ENCODE results near the gene PTPRR. TPM values are rescaled to one million over a fixed set of nuclear protein-coding genes. Genes with fewer than 3 reads are reported as not detected.

Gene PTPRR
- total and polyA plus RNA-seq, 2 donors (not counting 3 experiments of a cell fraction or from before 2014, with no cell fraction given) = 0.46 to 1.1 TPM

GRCh38 chr12:70763666-70764065 lies 156.9 kb downstream of the PTPRR start:
- Histone ChIP-seq H3K9ac (replicated peaks; ENCODE audit: extremely low read depth, insufficient read depth, low read length) (no peak overlapping the region), H2AFZ (ENCODE audit: low read depth, low read length) (no peak overlapping the region), H3K4me2 (ENCODE audit: insufficient read depth, low read length) (no peak overlapping the region), H3K79me2 (ENCODE audit: control insufficient read depth, insufficient read depth, low read length) (no peaks in the 10 kb centered on the region), H3K9me1 (replicated peaks; ENCODE audit: control insufficient read depth, extremely low read depth, insufficient read depth, low read length) (no peaks in the 10 kb centered on the region), H4K20me1 (replicated peaks; ENCODE audit: control insufficient read depth, extremely low read depth, insufficient read depth, low read length) (no peaks in the 10 kb centered on the region), H3K9me3 (replicated peaks; ENCODE audit: control insufficient read depth, insufficient read depth, low read length) (no peaks in the 10 kb centered on the region), H3K27ac (ENCODE audit: insufficient read depth, low read depth, low read length) (no peak overlapping the region), H3K27me3 (ENCODE audit: control insufficient read depth in 2 of 2, insufficient read depth in 2 of 2, low read length in 2 of 2) (no peaks in the 10 kb centered on the region), H3K4me1 (ENCODE audit: control insufficient read depth, extremely low read depth, insufficient read depth, low read length) (no peaks in the 10 kb centered on the region), H3K4me3 (replicated peaks in 1 of 3; ENCODE audit: insufficient read depth in 1 of 3, low read depth in 1 of 3, low read length in 3 of 3) (no peak overlapping the region), H3K36me3 (ENCODE audit: control insufficient read depth in 2 of 2, extremely low read depth in 1 of 2, insufficient read depth in 2 of 2, low read length in 2 of 2) (no peaks in the 10 kb centered on the region)
- dilution Hi-C loops (cut with MboI; ENCODE audit: extremely low pct_ligation_motif_present, low sequenced_read_pairs) (no loop called here), intact Hi-C loops (cut with micrococcal nuclease) (no loop called here)
- CTCF ChIA-PET = interaction anchor here (1.7 kb wide), 1 partner anchor 30 kb away, joined by 5 read pairs; no protein-coding TSS in a partner anchor
- BruUV-seq (replicated peaks) = no TSS peak
- POLR2A ChIA-PET = no interaction called here
- DNase-seq (ENCODE audit: low read depth, low spot score) (no peak), FAIRE-seq (no peak)
- TF ChIP-seq POLR2AphosphoS5 (IDR thresholded peaks at IDR 0.05; ENCODE audit: insufficient read depth, low read depth, low read length) = no peak
- no peak for TF ChIP-seq EZH2 (IDR thresholded peaks at IDR 0.05; ENCODE audit: borderline replicate concordance, low read depth, low read length, severe bottlenecking)
- no peak for TF ChIP-seq POLR2A (IDR thresholded peaks at IDR 0.05; ENCODE audit: low read depth, low read length)
- TF ChIP-seq MYC (IDR thresholded peaks at IDR 0.05; ENCODE audit: low read depth, low read length) = no peak
- no peak for TF ChIP-seq FOS (IDR thresholded peaks at IDR 0.05; ENCODE audit: borderline replicate concordance, insufficient read depth, low read length)

GRCh38 chr12:70762000-70762399 lies 158.5 kb downstream of the PTPRR start:
- H3K36me3 ChIP-seq (ENCODE audit: control insufficient read depth in 2 of 2, extremely low read depth in 1 of 2, insufficient read depth in 2 of 2, low read length in 2 of 2) = no peaks in the 10 kb centered on the region
- no peak overlapping the region for H2AFZ ChIP-seq (ENCODE audit: low read depth, low read length)
- no peaks in the 10 kb centered on the region for H3K9me1 ChIP-seq (replicated peaks; ENCODE audit: control insufficient read depth, extremely low read depth, insufficient read depth, low read length)
- no peak for FAIRE-seq
- TF ChIP-seq GATA2 (IDR thresholded peaks at IDR 0.05; ENCODE audit: insufficient read depth, insufficient read length, low read depth, low read length) = no peak
- no peak for TF ChIP-seq EZH2 (IDR thresholded peaks at IDR 0.05; ENCODE audit: borderline replicate concordance, low read depth, low read length, severe bottlenecking)
- no peak for TF ChIP-seq POLR2A (IDR thresholded peaks at IDR 0.05; ENCODE audit: low read depth, low read length)
- TF ChIP-seq FOS (IDR thresholded peaks at IDR 0.05; ENCODE audit: borderline replicate concordance, insufficient read depth, low read length) = no peak
- TF ChIP-seq JUN (IDR thresholded peaks at IDR 0.05; ENCODE audit: borderline replicate concordance, insufficient read depth, insufficient read length, low read depth) = no peak
- no peak for TF ChIP-seq MYC (IDR thresholded peaks at IDR 0.05; ENCODE audit: low read depth, low read length)
- TF ChIP-seq CTCF (IDR thresholded peaks at IDR 0.05; ENCODE audit: extremely low read depth in 1 of 2, insufficient read depth in 1 of 2, low read depth in 1 of 2, low read length in 2 of 2) = no peak
- TF ChIP-seq POLR2AphosphoS5 (IDR thresholded peaks at IDR 0.05; ENCODE audit: insufficient read depth, low read depth, low read length) = no peak
- TF ChIP-seq MAX (IDR thresholded peaks at IDR 0.05; ENCODE audit: insufficient read depth, insufficient read length) = no peak
- H4K20me1 ChIP-seq (replicated peaks; ENCODE audit: control insufficient read depth, extremely low read depth, insufficient read depth, low read length) = no peaks in the 10 kb centered on the region
- H3K4me2 ChIP-seq (ENCODE audit: insufficient read depth, low read length) = no peak overlapping the region
- no peak overlapping the region for H3K27ac ChIP-seq (ENCODE audit: insufficient read depth, low read depth, low read length)
- no TSS peak for BruUV-seq (replicated peaks)
- ChIA-PET POLR2A (no interaction called here), CTCF (no interaction called here)
- H3K9me3 ChIP-seq (replicated peaks; ENCODE audit: control insufficient read depth, insufficient read depth, low read length) = no peaks in the 10 kb centered on the region
- no peaks in the 10 kb centered on the region for H3K79me2 ChIP-seq (ENCODE audit: control insufficient read depth, insufficient read depth, low read length)
- no peak overlapping the region for H3K4me3 ChIP-seq (replicated peaks in 1 of 3; ENCODE audit: insufficient read depth in 1 of 3, low read depth in 1 of 3, low read length in 3 of 3)
- H3K4me1 ChIP-seq (ENCODE audit: control insufficient read depth, extremely low read depth, insufficient read depth, low read length) = no peaks in the 10 kb centered on the region
- H3K27me3 ChIP-seq (ENCODE audit: control insufficient read depth in 2 of 2, insufficient read depth in 2 of 2, low read length in 2 of 2) = no peaks in the 10 kb centered on the region
- DNase-seq (ENCODE audit: low read depth, low spot score) = no peak
- no peak overlapping the region for H3K9ac ChIP-seq (replicated peaks; ENCODE audit: extremely low read depth, insufficient read depth, low read length)
- dilution Hi-C loops (cut with MboI; ENCODE audit: extremely low pct_ligation_motif_present, low sequenced_read_pairs) (no loop called here), intact Hi-C loops (cut with micrococcal nuclease) (no loop called here)
